SU-DHL-6 (cell line): Measurements from ENCODE around the gene TTC38.
A peak's percentile ranks its signal among the peaks of the same experiment; 100 is the strongest.

Source experiments
- H2AFZ ChIP-seq: fragments of 200-600 bp; sonication (generic); 2 replicates; pipeline ENCODE4 v1.6.1; 2014; ENCODE audit warnings: low read depth, mild to moderate bottlenecking, moderate library complexity, mixed read lengths, antibody characterized with exemption, low read length; ENCODE audit not compliant: severe bottlenecking
- H3F3A ChIP-seq: fragments of 200-600 bp; shearing (Covaris generic); 2 replicates; pipeline ENCODE4 v1.6.0; 2016; ENCODE audit warnings: antibody characterized with exemption, mild to moderate bottlenecking; ENCODE audit not compliant: insufficient read depth
- H3K27ac ChIP-seq: fragments of 200-600 bp; sonication (generic); 2 replicates; pipeline ENCODE4 v1.5.1; 2016; ENCODE audit warnings: low read depth, mild to moderate bottlenecking, low read length, moderate library complexity, mixed read lengths
- H3K27me3 ChIP-seq: fragments of 200-600 bp; sonication (generic), shearing (Covaris generic); 2 replicates; pipeline ENCODE4 v1.6.0; 2014; ENCODE audit warnings: mild to moderate bottlenecking, low read length
- H3K36me3 ChIP-seq: fragments of 200-600 bp; sonication (generic); 2 replicates; pipeline ENCODE4 v1.6.1; 2014; ENCODE audit warnings: mild to moderate bottlenecking, low read length, mixed read lengths
- H3K4me2 ChIP-seq: fragments of 300-600, 200-600 bp; shearing (Covaris generic), sonication (generic); 2 replicates; pipeline ENCODE4 v1.6.0; 2014; ENCODE audit warnings: low read length, low read depth, mild to moderate bottlenecking; ENCODE audit not compliant: poor library complexity, severe bottlenecking
- H3K4me3 ChIP-seq: fragments of 200-600 bp; sonication (generic); 2 replicates; pipeline ENCODE4 v1.5.1; 2014; ENCODE audit warnings: antibody characterized with exemption, low read length, mild to moderate bottlenecking, mixed read lengths; ENCODE audit not compliant: insufficient read depth, poor library complexity, severe bottlenecking
- H3K79me2 ChIP-seq: fragments of 200-600 bp; sonication (generic); 2 replicates; pipeline ENCODE4 v1.6.1; 2014; ENCODE audit warnings: mild to moderate bottlenecking, low read length, moderate library complexity; ENCODE audit not compliant: insufficient read depth
- H3K9ac ChIP-seq: fragments of 200-600 bp; sonication (generic); 2 replicates; pipeline ENCODE4 v1.7.0; 2014; ENCODE audit warnings: mild to moderate bottlenecking, low read length
- H3K9me2 ChIP-seq: fragments of 200-600 bp; sonication (generic); replicated peaks from 2 replicates; pipeline ENCODE4 v1.6.1; 2014; ENCODE audit warnings: low read length; ENCODE audit not compliant: insufficient read depth
- H3K9me3 ChIP-seq: fragments of 200-600 bp; sonication (generic); 2 replicates; pipeline ENCODE4 v1.6.1; 2014; ENCODE audit warnings: low read length, mixed read lengths; ENCODE audit not compliant: insufficient read depth
- H4K20me1 ChIP-seq: fragments of 200-600 bp; sonication (generic); 2 replicates; pipeline ENCODE4 v1.6.1; 2014; ENCODE audit warnings: low read depth, mild to moderate bottlenecking, antibody characterized with exemption, low read length, moderate library complexity, mixed read lengths
- EZH2phosphoT487 ChIP-seq: fragments of 200-600 bp; sonication (generic), shearing (Covaris generic); conservative IDR thresholded peaks from 2 replicates; pipeline ENCODE4 v1.6.1; 2018; ENCODE audit warnings: mild to moderate bottlenecking, antibody characterized with exemption, low read length, moderate library complexity, mixed read lengths
- TF ChIP-seq, protein P1 (sequence below): fragments of 200-600 bp; sonication (generic); IDR thresholded peaks from one replicate; pipeline ENCODE4 v1.5.1; 2017; ENCODE audit warnings: antibody characterized with exemption, mild to moderate bottlenecking, low read length, moderate library complexity; ENCODE audit not compliant: insufficient read depth, poor library complexity, severe bottlenecking

TTC38 gene

DNA sequence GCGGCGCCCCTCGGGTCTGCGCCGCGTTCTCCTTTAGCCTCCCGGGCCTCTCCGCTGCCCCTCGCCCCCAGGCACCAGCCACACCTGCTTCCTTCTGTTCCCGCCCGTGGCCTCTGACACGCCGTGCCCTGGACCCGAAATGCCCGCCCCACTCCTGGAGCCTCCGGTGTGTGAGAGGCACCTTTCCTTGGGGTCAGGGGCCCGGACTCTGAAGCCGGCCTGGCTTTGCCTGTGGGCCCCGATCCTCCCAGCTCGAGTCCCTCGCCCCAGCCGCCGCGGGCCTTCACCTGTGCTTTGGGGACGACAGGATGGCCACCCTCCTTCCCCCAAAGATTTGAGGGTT, 17.1 kb upstream of the TTC38 start:
- Histone ChIP-seq H4K20me1 (no peaks in the 10 kb centered on the region), H3K9me2 (no peaks in the 10 kb centered on the region), H3K27ac (no peak overlapping the region), H3K4me2 (peak overlapping the region; percentile 53), H2AFZ (peak overlapping the region; percentile 47), H3K9ac (peak overlapping the region; percentile 87), H3K36me3 (no peaks in the 10 kb centered on the region), H3K9me3 (no peaks in the 10 kb centered on the region), H3K79me2 (no peaks in the 10 kb centered on the region; the same call in 1 of the 2 replicates), H3F3A (0 out of 2 replicates have a peak, but pooled peaks cover 10% of the 10 kb centered on the region), H3K4me3 (peak overlapping the region; percentile 89), H3K27me3 (no peaks in the 10 kb centered on the region)
- TF ChIP-seq, protein P1, sequence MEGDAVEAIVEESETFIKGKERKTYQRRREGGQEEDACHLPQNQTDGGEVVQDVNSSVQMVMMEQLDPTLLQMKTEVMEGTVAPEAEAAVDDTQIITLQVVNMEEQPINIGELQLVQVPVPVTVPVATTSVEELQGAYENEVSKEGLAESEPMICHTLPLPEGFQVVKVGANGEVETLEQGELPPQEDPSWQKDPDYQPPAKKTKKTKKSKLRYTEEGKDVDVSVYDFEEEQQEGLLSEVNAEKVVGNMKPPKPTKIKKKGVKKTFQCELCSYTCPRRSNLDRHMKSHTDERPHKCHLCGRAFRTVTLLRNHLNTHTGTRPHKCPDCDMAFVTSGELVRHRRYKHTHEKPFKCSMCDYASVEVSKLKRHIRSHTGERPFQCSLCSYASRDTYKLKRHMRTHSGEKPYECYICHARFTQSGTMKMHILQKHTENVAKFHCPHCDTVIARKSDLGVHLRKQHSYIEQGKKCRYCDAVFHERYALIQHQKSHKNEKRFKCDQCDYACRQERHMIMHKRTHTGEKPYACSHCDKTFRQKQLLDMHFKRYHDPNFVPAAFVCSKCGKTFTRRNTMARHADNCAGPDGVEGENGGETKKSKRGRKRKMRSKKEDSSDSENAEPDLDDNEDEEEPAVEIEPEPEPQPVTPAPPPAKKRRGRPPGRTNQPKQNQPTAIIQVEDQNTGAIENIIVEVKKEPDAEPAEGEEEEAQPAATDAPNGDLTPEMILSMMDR, result no peak

GRCh38 chr22:46251266-46251665, 16.5 kb upstream of the TTC38 start:
- Histone ChIP-seq H3K4me3 (peak overlapping the region; percentile 89), H2AFZ (peak overlapping the region; percentile 47), H3K9ac (peak overlapping the region; percentile 87), H3K27me3 (no peaks in the 10 kb centered on the region), H3K9me3 (no peaks in the 10 kb centered on the region), H3F3A (0 out of 2 replicates have a peak, but pooled peaks cover 10% of the 10 kb centered on the region), H3K79me2 (no peaks in the 10 kb centered on the region; the same call in 1 of the 2 replicates), H4K20me1 (no peaks in the 10 kb centered on the region), H3K4me2 (peak overlapping the region; percentile 53), H3K9me2 (no peaks in the 10 kb centered on the region), H3K36me3 (no peaks in the 10 kb centered on the region), H3K27ac (no peak overlapping the region)
- no peak for TF ChIP-seq EZH2phosphoT487
- TF ChIP-seq, protein P1, result no peak

DNA sequence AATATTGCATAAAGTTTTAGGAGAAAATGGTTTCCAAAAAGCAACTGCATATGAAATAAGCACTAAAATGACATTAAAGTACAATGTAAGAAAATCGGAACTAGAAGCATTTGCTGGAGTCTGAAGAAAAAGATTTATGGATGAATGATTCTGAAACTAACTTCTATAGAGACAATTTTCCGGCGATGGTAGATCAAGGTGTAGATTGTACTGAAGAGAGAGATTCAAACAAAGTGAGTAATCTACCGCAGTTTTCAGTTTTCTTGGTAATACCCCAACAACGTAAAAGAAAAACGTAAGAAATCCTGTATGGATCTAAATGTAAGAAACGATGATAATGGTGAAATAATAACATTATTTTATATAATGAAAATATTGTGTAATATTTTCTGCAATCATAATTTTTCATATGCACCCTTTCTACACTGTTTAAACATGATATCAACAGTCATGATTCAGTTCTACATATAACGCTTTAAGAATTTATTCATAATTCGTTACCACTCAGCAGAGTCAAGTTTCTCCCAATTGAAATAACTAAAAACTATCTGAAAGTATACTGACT, 15.9 kb upstream of the TTC38 start:
- Histone ChIP-seq H2AFZ (no peak overlapping the region), H3K36me3 (no peaks in the 10 kb centered on the region), H4K20me1 (no peaks in the 10 kb centered on the region), H3K79me2 (no peaks in the 10 kb centered on the region; the same call in 1 of the 2 replicates), H3K9me2 (no peaks in the 10 kb centered on the region), H3K4me3 (no peak overlapping the region), H3K4me2 (peak overlapping the region; percentile 2), H3K9me3 (no peaks in the 10 kb centered on the region), H3K27ac (no peak overlapping the region), H3F3A (0 out of 2 replicates have a peak, but pooled peaks cover 10% of the 10 kb centered on the region), H3K9ac (no peak overlapping the region), H3K27me3 (no peaks in the 10 kb centered on the region)
- no peak for TF ChIP-seq EZH2phosphoT487
- TF ChIP-seq, protein P1, result no peak
